GM19397 (cell line): ENCODE results near the gene SP100.

Experiments used
- ATAC-seq: cut with Tn5 transposase; IDR thresholded peaks from one replicate; pipeline ENCODE4 v1.9.1; 2021; ENCODE audit warnings: mild to moderate bottlenecking, moderate library complexity; ENCODE audit not compliant: unreplicated experiment

Gene SP100

DNA sequence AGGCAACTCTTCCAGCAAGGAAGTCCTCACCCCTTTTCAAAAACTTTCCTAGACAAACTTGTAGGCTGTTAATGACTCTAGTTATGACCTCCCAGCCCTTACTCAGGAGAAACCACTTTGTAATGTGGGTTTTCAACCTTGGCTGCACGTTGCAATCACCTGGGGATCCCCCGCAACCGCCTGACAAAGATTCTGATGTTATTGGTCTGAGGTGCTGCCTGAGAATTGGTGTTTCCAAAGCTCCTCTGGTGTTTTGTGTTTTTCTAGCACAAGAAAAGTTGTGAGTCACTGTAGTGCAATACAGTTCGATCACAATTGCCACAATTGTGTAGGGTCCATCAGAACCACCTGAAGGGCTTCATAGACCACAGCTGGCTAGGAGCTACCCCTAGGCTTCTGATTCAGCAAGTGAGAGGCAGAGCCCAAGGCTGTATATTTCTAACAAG is 121.6 kb downstream of the SP100 start:
- ATAC-seq = peak; percentile 61

GRCh38 chr2:230540332-230540731 is 124.3 kb downstream of the SP100 start:
- no peak for ATAC-seq

GRCh38 chr2:230541934-230542380 is 126.0 kb downstream of the SP100 start:
- ATAC-seq = no peak

GRCh38 chr2:230542751-230543150 is 126.8 kb downstream of the SP100 start:
- no peak for ATAC-seq

GRCh38 chr2:230552181-230552580 is 136.2 kb downstream of the SP100 start:
- no peak for ATAC-seq

DNA sequence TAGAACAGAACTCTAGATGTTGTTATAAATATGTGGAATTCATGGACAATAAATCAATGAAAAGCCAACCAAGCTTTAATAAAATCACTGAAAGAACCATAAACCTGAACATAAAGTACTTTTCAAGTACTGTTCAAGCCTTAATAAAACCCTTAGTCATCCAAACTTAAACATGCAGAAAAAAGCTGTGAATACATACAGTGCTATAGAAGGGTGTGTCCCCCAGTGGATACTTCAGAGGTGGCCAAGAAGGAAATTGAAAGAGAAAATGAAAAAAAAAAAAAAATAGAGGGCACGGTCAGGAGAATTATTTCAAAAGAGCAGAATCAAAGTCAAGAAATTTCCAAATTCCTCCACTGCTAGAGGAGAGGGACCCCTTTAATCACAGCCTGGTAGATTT is 141.1 kb downstream of the SP100 start:
- ATAC-seq = no peak

- no peak for ATAC-seq
These were observed 149.1 kb downstream of the SP100 start for GRCh38 chr2:230564805-230565779.

- no peak for ATAC-seq
These were observed 153.3 kb downstream of the SP100 start for GRCh38 chr2:230569298-230569697.

GRCh38 chr2:230570987-230571386 is 155.0 kb downstream of the SP100 start:
- ATAC-seq = no peak

DNA sequence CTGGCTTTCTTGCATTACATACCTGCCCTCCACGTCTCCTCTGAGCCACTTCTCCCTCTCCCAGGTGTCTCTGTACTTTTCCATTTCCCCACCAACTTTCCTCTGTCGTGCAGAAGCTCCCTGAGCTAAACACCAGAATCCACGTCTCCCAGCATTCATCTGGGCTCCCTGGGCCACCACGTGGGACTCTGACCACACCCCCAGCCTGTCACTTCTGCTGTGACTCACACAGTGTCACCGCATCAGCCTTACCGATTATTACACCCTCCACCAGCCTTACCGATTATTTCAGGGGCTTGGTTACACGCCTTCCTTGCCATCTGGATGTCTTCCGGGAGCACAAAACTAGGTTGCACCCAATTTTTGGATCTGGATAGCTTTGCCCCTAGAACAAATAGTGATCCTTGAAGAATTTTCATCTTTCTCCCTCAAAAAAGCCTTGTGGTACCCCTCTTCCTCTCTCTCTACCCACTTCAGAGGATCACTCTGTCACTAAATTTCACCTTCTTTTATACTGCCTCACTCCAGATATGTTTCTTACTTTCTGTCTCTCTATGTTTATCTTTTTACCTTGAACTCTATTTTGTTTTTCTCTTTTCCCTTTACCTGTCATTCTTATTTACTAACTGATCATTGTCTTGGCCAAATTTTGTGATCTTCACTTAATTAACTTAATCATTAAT is 159.8 kb downstream of the SP100 start:
- ATAC-seq = no peak

DNA sequence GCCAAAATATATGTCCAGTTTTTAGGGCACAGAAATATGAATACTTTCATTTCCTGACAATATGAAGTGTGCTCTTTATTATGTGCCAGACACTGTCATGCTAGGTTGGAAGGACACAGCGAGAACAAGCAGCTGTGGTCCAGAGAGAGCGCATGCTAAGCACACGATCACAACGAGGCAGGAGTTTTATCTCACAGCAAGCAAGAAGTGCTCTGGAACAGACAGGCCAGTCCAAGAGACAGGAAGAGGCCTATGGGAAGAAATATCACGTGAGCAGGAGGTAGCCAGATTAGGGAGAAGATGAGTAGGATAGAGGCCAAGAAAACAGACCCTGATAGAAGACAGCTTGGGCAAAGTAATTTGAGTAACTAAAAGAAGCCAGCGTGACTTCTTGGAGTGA is 161.1 kb downstream of the SP100 start:
- ATAC-seq = no peak

- no peak for ATAC-seq
These were observed 162.1 kb downstream of the SP100 start for GRCh38 chr2:230578106-230578505.

GRCh38 chr2:230582851-230583283 is 166.9 kb downstream of the SP100 start:
- ATAC-seq = no peak

GRCh38 chr2:230583581-230583980 is 167.6 kb downstream of the SP100 start:
- no peak for ATAC-seq

DNA sequence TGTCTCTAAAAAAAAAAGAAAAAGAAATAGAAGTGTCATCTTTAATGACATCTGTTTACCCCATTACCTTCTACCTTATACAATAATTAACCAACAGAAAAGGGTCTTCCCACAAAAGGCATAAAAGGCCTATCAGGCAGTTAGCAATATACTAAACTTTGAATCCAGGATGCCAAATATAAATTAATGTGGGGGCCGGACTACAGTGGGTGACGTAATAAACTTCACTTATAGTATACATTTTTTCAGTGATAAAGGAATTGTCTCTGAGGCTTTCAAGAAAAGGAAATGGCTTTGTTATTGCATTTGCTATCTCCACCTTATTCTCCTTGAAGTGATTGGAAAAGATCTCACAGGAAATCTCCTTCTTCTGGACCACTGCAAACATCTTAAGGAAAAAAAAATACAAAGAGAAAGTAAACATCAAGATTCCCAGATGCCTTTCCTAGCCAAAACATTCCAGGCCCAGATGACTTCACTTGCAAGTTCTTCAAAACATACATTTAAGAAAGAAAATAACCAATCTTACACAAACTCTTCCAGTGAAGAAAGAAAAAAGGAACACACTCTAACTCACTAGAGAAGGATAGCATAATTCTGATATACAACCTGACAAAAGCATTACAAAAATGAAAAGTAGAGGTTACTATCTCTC is 170.5 kb downstream of the SP100 start:
- ATAC-seq = no peak

GRCh38 chr2:230589025-230589424 is 173.0 kb downstream of the SP100 start:
- no peak for ATAC-seq

DNA sequence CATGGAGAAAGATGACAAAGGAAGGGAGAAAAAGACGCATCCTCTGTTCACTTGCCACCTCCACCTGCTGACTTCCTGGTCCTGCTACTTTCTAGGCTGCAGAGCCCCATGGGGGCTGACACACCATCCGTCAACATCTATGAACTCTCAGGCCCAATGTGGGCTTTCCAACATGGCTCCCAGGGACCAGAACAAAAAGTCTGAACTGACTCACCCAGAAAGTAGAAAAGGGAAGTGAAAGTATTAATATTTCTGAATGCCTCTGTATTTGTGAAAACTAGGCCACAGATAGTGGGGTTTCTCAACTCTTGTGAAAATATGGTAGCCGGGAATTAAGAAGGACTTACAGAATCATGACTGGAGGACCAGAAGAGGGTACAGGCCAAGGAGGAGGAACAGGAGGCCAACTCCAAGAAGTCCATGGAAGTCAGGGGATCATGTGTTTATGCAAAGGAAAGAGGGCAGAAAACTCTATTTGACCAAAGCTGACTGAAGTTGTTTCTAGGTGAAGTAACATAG is 173.6 kb downstream of the SP100 start:
- peak; percentile 95 for ATAC-seq

DNA sequence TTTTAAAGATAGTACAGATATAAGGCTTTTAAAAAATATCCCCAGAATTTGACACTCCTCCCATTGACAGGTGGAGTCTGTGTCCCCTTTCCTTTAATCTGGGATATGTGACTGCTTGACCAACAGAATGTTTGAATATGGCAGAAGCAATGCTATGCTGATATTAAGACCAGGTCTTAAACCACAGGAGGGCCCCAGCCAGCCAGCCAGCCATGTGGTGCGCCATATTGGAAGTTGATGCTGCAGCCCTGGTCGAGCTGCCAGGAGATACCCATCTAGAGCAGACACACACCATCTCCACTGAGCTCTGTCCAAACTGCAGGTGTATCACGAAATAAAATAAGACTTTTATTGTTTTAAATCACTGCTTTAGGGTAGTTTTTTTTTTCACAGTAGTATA is 174.3 kb downstream of the SP100 start:
- ATAC-seq = no peak

GRCh38 chr2:230591850-230592249 is 175.8 kb downstream of the SP100 start:
- ATAC-seq = no peak

- ATAC-seq = no peak
These were observed 176.8 kb downstream of the SP100 start for GRCh38 chr2:230592775-230593174.
